ENCODE data around the gene HYI. TPM values are rescaled to one million over a fixed set of nuclear protein-coding genes. Genes with fewer than 3 reads are reported as not detected.

HYI gene
- total RNA-seq, 1 donor from 2014 or later, result 36.0 TPM

DNA sequence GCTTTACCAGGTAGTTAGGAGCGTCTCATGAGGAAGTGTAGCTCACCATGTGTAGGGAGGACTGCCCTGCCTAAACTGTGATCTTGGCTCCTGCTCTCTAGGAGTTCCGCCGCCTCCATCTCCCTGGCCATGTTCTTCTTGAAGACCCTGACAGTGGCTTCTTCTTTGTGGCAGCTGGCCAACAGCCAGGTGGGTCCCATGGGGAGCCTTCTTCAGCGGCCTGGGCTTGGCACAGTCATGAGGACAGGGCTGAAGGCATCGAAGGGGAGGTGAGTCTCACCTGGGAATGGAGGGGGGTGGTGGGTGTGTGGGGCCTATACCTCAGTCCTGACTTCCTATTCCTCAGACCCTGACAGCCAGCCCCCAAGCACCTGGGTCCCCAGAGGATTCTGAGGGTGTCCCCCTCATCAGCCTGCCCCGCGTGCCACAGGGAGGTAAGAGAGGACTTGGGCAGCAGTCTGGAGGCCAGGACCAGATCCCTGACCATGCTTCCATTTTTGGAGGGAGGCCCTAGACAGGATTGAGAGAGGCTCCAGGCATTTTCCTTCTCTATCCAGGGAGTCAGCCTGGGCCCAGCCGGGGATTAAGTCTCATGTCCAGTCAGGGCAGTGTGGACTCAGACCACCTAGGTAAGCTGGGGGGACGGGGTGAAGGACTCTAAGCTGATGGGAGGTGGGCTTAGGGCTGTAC, 21.4 kb downstream of the HYI start:
- Mint-ChIP-seq H3K9me3 (no peaks in the 10 kb centered on the region), H3K4me1 (ENCODE audit: unreplicated experiment) (peaks cover 18% of the 10 kb centered on the region), H3K36me3 (peaks cover 38% of the 10 kb centered on the region), H3K27ac (no peak overlapping the region), H3K4me3 (no peak overlapping the region), H3K27me3 (no peaks in the 10 kb centered on the region)
- DNase-seq (ENCODE audit: extremely low spot score, unreplicated experiment), result no peak
- TF ChIP-seq CTCF (conservative IDR thresholded peaks at IDR 0.05), result no peak

- H3K27ac Mint-ChIP-seq, result no peak overlapping the region
- DNase-seq (ENCODE audit: extremely low spot score, unreplicated experiment), result no peak
- H3K27me3 Mint-ChIP-seq, result no peaks in the 10 kb centered on the region
- H3K9me3 Mint-ChIP-seq, result no peaks in the 10 kb centered on the region
- no peak for TF ChIP-seq CTCF (conservative IDR thresholded peaks at IDR 0.05)
- H3K36me3 Mint-ChIP-seq, result peaks cover 40% of the 10 kb centered on the region
- H3K4me1 Mint-ChIP-seq (ENCODE audit: unreplicated experiment), result peaks cover 15% of the 10 kb centered on the region
- no peak overlapping the region for H3K4me3 Mint-ChIP-seq
These were observed 22.1 kb downstream of the HYI start for GRCh38 chr1:43431676-43432075.

DNA sequence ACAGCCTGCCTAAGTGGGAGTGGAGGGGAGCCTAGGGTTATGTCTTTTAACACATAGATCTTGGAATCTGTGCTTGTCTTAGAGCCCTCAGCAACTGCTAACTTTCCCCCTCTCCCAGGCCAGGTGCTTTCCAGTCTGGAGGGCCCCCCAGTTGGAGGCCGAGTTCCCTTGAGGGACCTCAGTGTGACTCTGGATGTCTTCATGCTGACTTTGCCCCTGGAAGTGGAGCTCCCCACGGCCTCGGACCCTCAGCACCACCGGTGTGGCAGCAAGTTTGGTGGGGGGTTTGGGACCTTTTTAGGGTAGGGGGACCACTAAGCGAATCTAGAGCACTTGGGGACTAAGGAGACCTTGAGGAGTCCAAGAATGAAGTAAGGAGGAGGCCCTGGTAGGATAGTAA, 22.9 kb downstream of the HYI start:
- no peak for DNase-seq (ENCODE audit: extremely low spot score, unreplicated experiment)
- no peak for TF ChIP-seq CTCF (conservative IDR thresholded peaks at IDR 0.05)
- Mint-ChIP-seq H3K27me3 (no peaks in the 10 kb centered on the region), H3K27ac (no peak overlapping the region), H3K9me3 (no peaks in the 10 kb centered on the region), H3K4me3 (no peak overlapping the region), H3K4me1 (ENCODE audit: unreplicated experiment) (peaks cover 9% of the 10 kb centered on the region), H3K36me3 (peaks cover 42% of the 10 kb centered on the region)

DNA sequence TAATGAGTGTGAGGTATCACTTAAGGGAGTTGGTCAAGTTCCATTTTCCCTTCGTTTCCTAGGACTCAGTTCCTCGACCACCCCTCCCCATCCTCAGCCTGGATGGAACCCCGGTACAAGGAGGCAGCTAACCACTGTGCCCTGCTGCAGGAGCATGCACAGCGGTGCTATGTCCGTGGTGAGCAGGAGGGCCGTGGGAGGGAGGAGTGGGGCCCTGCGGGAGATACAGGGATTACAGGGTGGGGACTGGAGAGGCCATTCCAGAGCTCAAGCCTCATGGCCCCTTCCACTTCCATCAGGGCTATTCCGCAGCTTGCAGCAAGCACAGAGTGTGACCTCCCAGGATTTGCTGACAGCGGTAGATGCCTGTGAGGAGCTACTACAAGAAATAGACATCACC, 25.8 kb downstream of the HYI start:
- Mint-ChIP-seq H3K4me3 (no peak overlapping the region), H3K9me3 (no peaks in the 10 kb centered on the region), H3K27ac (no peak overlapping the region), H3K4me1 (ENCODE audit: unreplicated experiment) (no peaks in the 10 kb centered on the region), H3K27me3 (no peaks in the 10 kb centered on the region), H3K36me3 (peaks cover 32% of the 10 kb centered on the region)
- no peak for DNase-seq (ENCODE audit: extremely low spot score, unreplicated experiment)
- no peak for TF ChIP-seq CTCF (conservative IDR thresholded peaks at IDR 0.05)

DNA sequence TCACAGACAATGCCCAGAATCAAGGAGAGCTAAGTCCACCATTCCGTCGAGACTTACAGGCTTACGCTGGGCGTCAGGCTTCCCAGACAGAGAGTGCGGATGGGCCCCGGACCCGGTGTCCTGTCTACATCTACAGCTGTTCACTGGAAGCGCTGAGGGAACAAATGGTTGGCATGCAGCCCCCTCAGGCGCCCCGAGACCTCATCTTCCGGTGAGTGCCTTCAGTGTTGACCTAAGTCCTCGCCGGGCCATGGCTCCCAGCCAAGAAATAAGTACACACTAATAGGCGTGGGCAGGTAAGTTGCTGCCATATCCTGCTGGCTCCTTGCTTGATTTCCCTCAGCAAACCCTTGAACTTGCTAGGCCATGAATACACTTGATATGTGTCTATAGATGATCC, 26.2 kb downstream of the HYI start:
- peaks cover 32% of the 10 kb centered on the region for H3K36me3 Mint-ChIP-seq
- no peak for TF ChIP-seq CTCF (conservative IDR thresholded peaks at IDR 0.05)

More for the DNA sequence above, 26.2 kb downstream of the HYI start:
- Mint-ChIP-seq H3K4me1 (ENCODE audit: unreplicated experiment) (no peaks in the 10 kb centered on the region), H3K27me3 (no peaks in the 10 kb centered on the region), H3K4me3 (no peak overlapping the region), H3K9me3 (no peaks in the 10 kb centered on the region), H3K27ac (no peak overlapping the region)
- no peak for DNase-seq (ENCODE audit: extremely low spot score, unreplicated experiment)
